Smooth muscle cell (in vitro differentiated cells): ENCODE measurements around the gene ARRB1. TPM values are rescaled to one million over a fixed set of nuclear protein-coding genes. Genes with fewer than 3 reads are reported as not detected.

Experiments
- DNase-seq: peaks from one replicate; lab custom pipeline; 2025; ENCODE audit not compliant: unreplicated experiment; lab: John Stamatoyannopoulos, UW
- H2AFZ ChIP-seq: fragments of 200-600 bp; sonication (generic); 2 replicates; pipeline ENCODE4 v1.6.0; 2016; ENCODE audit warnings: antibody characterized with exemption, low read depth, mild to moderate bottlenecking
- H3F3A ChIP-seq: fragments of 200-600 bp; sonication (generic); 2 replicates; pipeline ENCODE4 v1.6.0; 2017; ENCODE audit warnings: antibody characterized with exemption, low read depth
- H3K27ac ChIP-seq: fragments of 200-600 bp; sonication (generic); 2 replicates; pipeline ENCODE4 v1.5.1; 2016; ENCODE audit warnings: low read depth, mild to moderate bottlenecking
- H3K27me3 ChIP-seq: fragments of 200-600 bp; sonication (generic); 2 replicates; pipeline ENCODE4 v1.6.1; 2016; ENCODE audit warnings: low read depth, mild to moderate bottlenecking
- H3K36me3 ChIP-seq: fragments of 200-600 bp; sonication (generic); 2 replicates; pipeline ENCODE4 v1.5.1; 2016; ENCODE audit warnings: low read depth
- H3K4me1 ChIP-seq: fragments of 200-600 bp; sonication (generic); 2 replicates; pipeline ENCODE4 v1.5.1; 2016; ENCODE audit warnings: low read depth
- H3K4me2 ChIP-seq: fragments of 200-600 bp; sonication (generic); 2 replicates; pipeline ENCODE4 v1.6.0; 2016; ENCODE audit warnings: mild to moderate bottlenecking
- H3K4me3 ChIP-seq: fragments of 200-600 bp; sonication (generic); 2 replicates; pipeline ENCODE4 v1.5.1; 2016; ENCODE audit warnings: mild to moderate bottlenecking
- H3K79me2 ChIP-seq: fragments of 200-600 bp; sonication (generic); 2 replicates; pipeline ENCODE4 v1.6.0; 2016; ENCODE audit warnings: low read depth, mild to moderate bottlenecking
- H3K9ac ChIP-seq: fragments of 200-600 bp; sonication (generic); 2 replicates; pipeline ENCODE4 v1.6.0; 2016; ENCODE audit warnings: low read depth
- H3K9me3 ChIP-seq: fragments of 200-600 bp; sonication (generic); replicated peaks from 2 replicates; pipeline ENCODE4 v1.5.1; 2016; ENCODE audit warnings: low read depth
- H4K20me1 ChIP-seq: fragments of 200-600 bp; sonication (generic); 2 replicates; pipeline ENCODE4 v1.6.0; 2016; ENCODE audit warnings: low read depth
- WGBS: methylation state at CpG from one replicate; pipeline ENCODE4 v1.1.7; 2016; ENCODE audit warnings: low lambda C conversion rate; 5-methylcytosine and 5-hydroxymethylcytosine counted together
- polyA plus RNA-seq: library from polyadenylated mRNA; unstranded; fragments of >200 nt; fragmentation: Nextera tagmentation; extraction: Ambion mirVana; gene quantifications from 2 replicates; pipeline ENCODE4 v1.2.1, GENCODE V29; 2016
- total RNA-seq: library from RNA; depleted of rRNA; stranded (reverse); fragments of >200 nt; gene quantifications from 2 replicates; pipeline ENCODE4 v1.2.3, GENCODE V29; 2014
- TF ChIP-seq, protein P1 (sequence below): fragments of 200-600 bp; sonication (generic); IDR thresholded peaks from 2 replicates; pipeline ENCODE4 v1.5.1; 2017; ENCODE audit warnings: borderline replicate concordance, mild to moderate bottlenecking, antibody characterized with exemption; ENCODE audit not compliant: insufficient read depth, poor library complexity, severe bottlenecking

Gene ARRB1
- total and polyA plus RNA-seq, 2 experiments from 2014 or later = 4.6 to 16.9 TPM

DNA sequence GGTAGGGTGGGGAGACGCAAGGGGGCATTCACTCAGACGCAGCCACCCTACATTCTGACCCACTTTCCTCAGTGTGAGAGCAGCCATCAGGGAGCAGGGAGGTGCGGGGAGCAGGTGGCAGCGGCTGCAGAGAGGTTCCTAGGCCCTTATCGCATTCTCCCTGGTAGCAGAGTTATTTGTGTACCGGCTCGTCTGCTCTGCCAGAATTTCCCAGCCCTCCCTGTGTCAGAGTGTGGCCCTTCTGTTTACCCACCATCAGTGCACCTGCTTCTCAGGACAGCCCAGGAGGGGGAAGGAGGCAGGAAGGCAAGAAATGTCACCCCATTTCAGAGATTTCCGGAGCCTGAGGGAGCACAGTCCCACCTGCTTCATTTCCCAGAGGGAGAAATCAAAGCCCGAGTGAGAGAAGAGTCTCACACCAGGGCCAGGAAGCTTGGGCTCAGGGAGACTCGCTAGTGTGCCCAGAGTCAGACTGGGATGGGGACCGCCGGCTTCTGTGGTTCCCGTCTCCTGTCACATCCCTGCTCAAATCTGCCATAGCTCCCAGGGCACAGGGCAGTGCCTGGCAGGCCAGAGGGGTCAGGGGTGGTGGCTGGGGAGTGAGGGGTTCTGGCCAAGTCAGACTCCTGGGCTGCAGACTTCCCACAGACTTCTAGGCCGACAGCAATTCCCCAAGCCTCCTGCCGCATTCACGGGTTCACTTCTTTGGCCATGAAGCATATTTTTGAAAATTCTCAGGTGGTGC, 49.7 kb downstream of the ARRB1 start:
- Histone ChIP-seq H2AFZ (no peak overlapping the region), H3K4me1 (no peaks in the 10 kb centered on the region), H3K9ac (no peak overlapping the region), H3K4me2 (no peak overlapping the region), H3K36me3 (no peaks in the 10 kb centered on the region), H3K27me3 (no peaks in the 10 kb centered on the region), H3K4me3 (no peak overlapping the region), H4K20me1 (peaks cover 31% of the 10 kb centered on the region), H3K79me2 (no peaks in the 10 kb centered on the region), H3K9me3 (no peaks in the 10 kb centered on the region), H3F3A (no peaks in the 10 kb centered on the region), H3K27ac (no peak overlapping the region)
- WGBS = 95% methylated on average over 16 of the region's 16 CpGs
- no peak for DNase-seq
- TF ChIP-seq, protein P1, sequence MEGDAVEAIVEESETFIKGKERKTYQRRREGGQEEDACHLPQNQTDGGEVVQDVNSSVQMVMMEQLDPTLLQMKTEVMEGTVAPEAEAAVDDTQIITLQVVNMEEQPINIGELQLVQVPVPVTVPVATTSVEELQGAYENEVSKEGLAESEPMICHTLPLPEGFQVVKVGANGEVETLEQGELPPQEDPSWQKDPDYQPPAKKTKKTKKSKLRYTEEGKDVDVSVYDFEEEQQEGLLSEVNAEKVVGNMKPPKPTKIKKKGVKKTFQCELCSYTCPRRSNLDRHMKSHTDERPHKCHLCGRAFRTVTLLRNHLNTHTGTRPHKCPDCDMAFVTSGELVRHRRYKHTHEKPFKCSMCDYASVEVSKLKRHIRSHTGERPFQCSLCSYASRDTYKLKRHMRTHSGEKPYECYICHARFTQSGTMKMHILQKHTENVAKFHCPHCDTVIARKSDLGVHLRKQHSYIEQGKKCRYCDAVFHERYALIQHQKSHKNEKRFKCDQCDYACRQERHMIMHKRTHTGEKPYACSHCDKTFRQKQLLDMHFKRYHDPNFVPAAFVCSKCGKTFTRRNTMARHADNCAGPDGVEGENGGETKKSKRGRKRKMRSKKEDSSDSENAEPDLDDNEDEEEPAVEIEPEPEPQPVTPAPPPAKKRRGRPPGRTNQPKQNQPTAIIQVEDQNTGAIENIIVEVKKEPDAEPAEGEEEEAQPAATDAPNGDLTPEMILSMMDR = no peak

DNA sequence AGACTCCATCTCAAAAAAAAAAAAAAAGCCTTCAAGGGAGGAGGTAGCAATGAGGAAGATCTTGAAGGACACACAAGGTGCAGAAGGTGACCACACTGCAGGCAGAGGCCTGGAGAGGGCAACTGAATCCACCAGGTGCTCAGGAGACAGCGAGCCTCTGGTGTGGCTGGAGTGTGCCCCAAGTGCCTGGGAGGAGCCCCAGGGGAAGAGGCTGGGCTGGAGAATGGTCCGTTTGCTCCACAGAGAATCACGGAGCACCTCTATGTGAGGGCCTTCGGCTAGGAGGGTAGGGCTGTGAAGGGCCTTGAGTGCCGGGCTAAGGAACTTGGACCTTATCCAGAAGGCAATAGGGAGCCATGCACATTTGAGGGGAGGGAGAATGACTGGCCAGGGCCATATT, 50.3 kb downstream of the ARRB1 start:
- TF ChIP-seq, protein P1 = no peak
- no peaks in the 10 kb centered on the region for H3K9me3 ChIP-seq
- no peak overlapping the region for H3K4me2 ChIP-seq
- H3K4me1 ChIP-seq = no peaks in the 10 kb centered on the region
- no peak overlapping the region for H2AFZ ChIP-seq
- H3K36me3 ChIP-seq = no peaks in the 10 kb centered on the region
- no peaks in the 10 kb centered on the region for H3K79me2 ChIP-seq
- H3K27me3 ChIP-seq = no peaks in the 10 kb centered on the region
- H3K4me3 ChIP-seq = no peak overlapping the region
- no peak overlapping the region for H3K27ac ChIP-seq
- H3K9ac ChIP-seq = no peak overlapping the region
- H3F3A ChIP-seq = no peaks in the 10 kb centered on the region
- 90% methylated on average over 5 of the region's 5 CpGs for WGBS
- no peak for DNase-seq
- H4K20me1 ChIP-seq = peaks cover 25% of the 10 kb centered on the region

DNA sequence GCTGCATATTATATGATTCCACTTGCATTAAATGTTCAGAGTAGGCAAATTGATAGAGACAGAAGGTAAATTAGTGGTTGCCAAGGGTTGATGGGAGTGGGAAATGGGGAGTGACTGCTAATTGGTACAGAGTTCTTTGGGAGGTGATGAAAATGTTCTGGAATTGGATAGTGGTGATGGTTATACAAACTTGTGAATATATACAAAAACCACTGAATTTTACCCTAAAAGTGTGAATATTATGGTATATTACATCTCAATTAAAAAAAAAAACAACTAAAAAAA, 52.5 kb downstream of the ARRB1 start:
- H2AFZ ChIP-seq = no peak overlapping the region

More for the DNA sequence above, 52.5 kb downstream of the ARRB1 start:
- TF ChIP-seq, protein P1 = no peak
- H3K4me2 ChIP-seq = no peak overlapping the region
- DNase-seq = no peak
- H3K27ac ChIP-seq = no peak overlapping the region
- no peaks in the 10 kb centered on the region for H3K36me3 ChIP-seq
- peaks cover 4% of the 10 kb centered on the region for H3K79me2 ChIP-seq
- no peak overlapping the region for H3K4me3 ChIP-seq
- H3K9ac ChIP-seq = no peak overlapping the region
- H4K20me1 ChIP-seq = peaks cover 14% of the 10 kb centered on the region
- H3K4me1 ChIP-seq = no peaks in the 10 kb centered on the region
- H3F3A ChIP-seq = no peaks in the 10 kb centered on the region
- H3K27me3 ChIP-seq = no peaks in the 10 kb centered on the region
- no peaks in the 10 kb centered on the region for H3K9me3 ChIP-seq
